Liver (tissue), 9 donors: Measurements from ENCODE around the gene SLC4A3. TPM values are rescaled to one million over a fixed set of nuclear protein-coding genes. Genes with fewer than 3 reads are reported as not detected.

Experiments used
- DNase-seq: peaks from one replicate; pipeline ENCODE4 v3.0.0-alpha.2; 2017; ENCODE audit warnings: low spot score
- H3K27ac ChIP-seq, 2 donors: one replicate each; pipeline ENCODE4 v1.7.0; 2013; ENCODE audit warnings: inconsistent platforms in 2 of 2, low read length in 2 of 2, control low read depth in 1 of 2, low read depth in 1 of 2, mild to moderate bottlenecking in 1 of 2
- H3K27me3 ChIP-seq, 4 donors: one replicate each; pipeline versions ENCODE4 v1.6.1 to v1.7.0; 2013; ENCODE audit warnings: low read length in 3 of 4, inconsistent platforms in 1 of 4, mild to moderate bottlenecking in 1 of 4, moderate library complexity in 1 of 4; ENCODE audit not compliant: control insufficient read depth in 4 of 4, insufficient read depth in 4 of 4
- H3K36me3 ChIP-seq, 4 donors: one replicate each; pipeline versions ENCODE4 v1.6.1 to v1.7.0; 2013; ENCODE audit warnings: low read length in 3 of 4, mild to moderate bottlenecking in 3 of 4, low read depth in 1 of 4, moderate library complexity in 1 of 4; ENCODE audit not compliant: control insufficient read depth in 4 of 4, insufficient read depth in 3 of 4
- H3K4me1 ChIP-seq, 4 donors: one replicate each; pipeline versions ENCODE4 v1.6.1 to v1.7.0; 2013; ENCODE audit warnings: low read length in 3 of 4, mild to moderate bottlenecking in 3 of 4, moderate library complexity in 1 of 4; ENCODE audit not compliant: control insufficient read depth in 4 of 4, insufficient read depth in 4 of 4
- H3K4me3 ChIP-seq, 3 donors: one replicate each; pipeline versions ENCODE4 v1.6.1 to v1.7.0; 2013; ENCODE audit warnings: low read length in 3 of 3, control low read depth in 1 of 3, low read depth in 1 of 3, mild to moderate bottlenecking in 1 of 3
- H3K9ac ChIP-seq, 2 donors: one replicate each; pipeline ENCODE4 v1.7.0; 2013; ENCODE audit warnings: low read length in 2 of 2, mild to moderate bottlenecking in 2 of 2, moderate library complexity in 2 of 2, control low read depth in 1 of 2, low read depth in 1 of 2
- H3K9me3 ChIP-seq, 4 donors: one replicate each; pipeline versions ENCODE4 v1.6.1 to v1.7.0; 2013; ENCODE audit warnings: low read length in 3 of 4; ENCODE audit not compliant: control insufficient read depth in 4 of 4
- EGR1 ChIP-seq, 2 donors: IDR thresholded peaks; 2 replicates each; pipeline ENCODE4 v1.6.1; 2016 to 2018; ENCODE audit warnings: antibody characterized with exemption in 2 of 2, low read depth in 2 of 2
- FOXA1 ChIP-seq: IDR thresholded peaks from 2 replicates; pipeline ENCODE4 v1.6.1; 2016; ENCODE audit warnings: antibody characterized with exemption
- FOXA2 ChIP-seq: IDR thresholded peaks from 2 replicates; pipeline ENCODE4 v1.6.1; 2016; ENCODE audit warnings: antibody characterized with exemption
- GABPA ChIP-seq, 2 donors: IDR thresholded peaks in 1 of 2; conservative IDR thresholded peaks in 1 of 2; 2 replicates each; pipeline ENCODE4 v1.6.1; 2016; ENCODE audit warnings: antibody characterized with exemption in 2 of 2, mild to moderate bottlenecking in 1 of 2, moderate library complexity in 1 of 2
- HNF4A ChIP-seq, 2 donors: conservative IDR thresholded peaks; 2 replicates each; pipeline ENCODE4 v1.6.1; 2016; ENCODE audit warnings: antibody characterized with exemption in 2 of 2, mild to moderate bottlenecking in 2 of 2
- HNF4G ChIP-seq: IDR thresholded peaks from 2 replicates; pipeline ENCODE4 v1.6.1; 2016; ENCODE audit warnings: antibody characterized with exemption
- JUND ChIP-seq, 2 donors: IDR thresholded peaks; 2 replicates each; pipeline ENCODE4 v1.6.1; 2016; ENCODE audit warnings: antibody characterized with exemption in 2 of 2
- NR2F2 ChIP-seq: IDR thresholded peaks from 2 replicates; pipeline ENCODE4 v1.6.1; 2016; ENCODE audit warnings: antibody characterized with exemption
- RAD21 ChIP-seq, 2 donors: IDR thresholded peaks; 2 replicates each; pipeline ENCODE4 v1.6.1; 2016; ENCODE audit warnings: antibody characterized with exemption in 2 of 2, mild to moderate bottlenecking in 2 of 2
- RXRA ChIP-seq, 2 donors: IDR thresholded peaks; 2 replicates each; pipeline ENCODE4 v1.6.1; 2017 to 2018; ENCODE audit warnings: antibody characterized with exemption in 2 of 2, mild to moderate bottlenecking in 1 of 2
- SP1 ChIP-seq: IDR thresholded peaks from 2 replicates; pipeline ENCODE4 v1.6.1; 2018; ENCODE audit warnings: antibody characterized with exemption, mild to moderate bottlenecking
- TAF1 ChIP-seq: conservative IDR thresholded peaks from 2 replicates; pipeline ENCODE4 v1.6.1; 2016; ENCODE audit warnings: antibody characterized with exemption, mild to moderate bottlenecking
- YY1 ChIP-seq: IDR thresholded peaks from 2 replicates; pipeline ENCODE4 v1.6.1; 2016; ENCODE audit warnings: antibody characterized with exemption, mild to moderate bottlenecking
- WGBS: extraction: QIAGEN DNeasy Blood & Tissue Kit; methylation state at CpG from one replicate; pipeline ENCODE4 v1.1.7; 2013; 5-methylcytosine and 5-hydroxymethylcytosine counted together
- polyA plus RNA-seq, 2 donors: library from polyadenylated mRNA; stranded (reverse) in 1 of 2; unstranded in 1 of 2; fragments of 200-250 nt in 1 of 2; fragments of >200 nt in 1 of 2; fragmentation: Nextera tagmentation in 1 of 2; extraction: Ambion mirVana in 1 of 2; gene quantifications; one replicate each; pipeline versions ENCODE4 v1.2.1 to v1.2.3, GENCODE V29; 2013 to 2015
- total RNA-seq, 2 donors: library from RNA; depleted of rRNA; stranded (reverse); fragments of >200 nt; gene quantifications; one replicate each; pipeline ENCODE4 v1.2.3, GENCODE V29; 2014
- TF ChIP-seq, protein P1 (sequence below): IDR thresholded peaks from 2 replicates; pipeline ENCODE4 v1.6.1; 2016; ENCODE audit warnings: antibody characterized with exemption, mild to moderate bottlenecking
- TF ChIP-seq, protein P2 (sequence below): IDR thresholded peaks from 2 replicates; pipeline ENCODE4 v1.6.1; 2016; ENCODE audit warnings: antibody characterized with exemption
- TF ChIP-seq, protein P3 (sequence below): fragments of 150-350 bp; IDR thresholded peaks from 2 replicates; pipeline ENCODE4 v1.5.1; 2017; ENCODE audit warnings: improper control_type of control experiment, low read depth, low read length; ENCODE audit not compliant: missing input control
- TF ChIP-seq, protein P4 (sequence below): IDR thresholded peaks from 2 replicates; pipeline ENCODE4 v1.6.1; 2016; ENCODE audit warnings: antibody characterized with exemption
- TF ChIP-seq, protein P5 (sequence below): IDR thresholded peaks from 2 replicates; pipeline ENCODE4 v1.6.1; 2016; ENCODE audit warnings: antibody characterized with exemption
- donor health status: healthy.
- donor health status: healthy.
- donor health status: healthy.
- donor health status: healthy.
- donor health status: healthy.

SLC4A3 gene
- total and polyA plus RNA-seq, 4 donors, result 0.08 to 0.19 (median 0.08) TPM

DNA sequence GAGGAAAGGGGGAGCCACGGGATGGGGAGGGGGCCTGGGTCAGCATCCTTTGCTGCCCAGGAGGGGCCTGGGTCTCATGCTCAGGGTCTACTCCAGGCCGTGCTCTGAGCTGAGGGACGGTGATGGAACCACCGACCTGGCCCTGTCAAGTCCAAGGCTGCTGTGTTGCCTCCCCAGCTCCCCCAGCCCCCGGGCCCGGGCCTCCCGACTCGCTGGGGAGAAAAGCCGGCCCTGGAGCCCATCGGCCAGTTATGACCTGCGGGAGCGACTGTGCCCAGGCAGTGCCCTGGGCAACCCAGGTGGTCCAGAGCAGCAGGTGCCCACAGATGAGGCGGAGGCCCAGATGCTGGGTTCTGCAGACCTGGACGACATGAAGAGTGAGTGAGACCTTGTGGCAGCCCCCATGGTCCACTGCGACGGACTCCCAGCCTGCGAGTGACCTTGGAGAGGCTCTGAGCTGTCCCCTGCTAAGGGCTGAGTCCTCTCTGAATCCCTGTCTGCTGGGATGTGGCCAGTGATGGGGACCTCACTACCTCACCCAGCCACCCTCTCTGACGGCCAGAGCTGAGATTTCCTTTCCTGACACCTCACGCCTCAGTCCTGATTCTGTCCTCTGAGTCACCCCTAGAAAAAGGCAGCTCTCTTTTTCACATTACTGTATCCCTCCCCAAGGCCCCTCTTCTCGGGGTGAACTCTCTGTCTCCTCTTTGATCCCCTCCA is 2.7 kb downstream of the SLC4A3 start (continued):
- TF ChIP-seq, protein P1, sequence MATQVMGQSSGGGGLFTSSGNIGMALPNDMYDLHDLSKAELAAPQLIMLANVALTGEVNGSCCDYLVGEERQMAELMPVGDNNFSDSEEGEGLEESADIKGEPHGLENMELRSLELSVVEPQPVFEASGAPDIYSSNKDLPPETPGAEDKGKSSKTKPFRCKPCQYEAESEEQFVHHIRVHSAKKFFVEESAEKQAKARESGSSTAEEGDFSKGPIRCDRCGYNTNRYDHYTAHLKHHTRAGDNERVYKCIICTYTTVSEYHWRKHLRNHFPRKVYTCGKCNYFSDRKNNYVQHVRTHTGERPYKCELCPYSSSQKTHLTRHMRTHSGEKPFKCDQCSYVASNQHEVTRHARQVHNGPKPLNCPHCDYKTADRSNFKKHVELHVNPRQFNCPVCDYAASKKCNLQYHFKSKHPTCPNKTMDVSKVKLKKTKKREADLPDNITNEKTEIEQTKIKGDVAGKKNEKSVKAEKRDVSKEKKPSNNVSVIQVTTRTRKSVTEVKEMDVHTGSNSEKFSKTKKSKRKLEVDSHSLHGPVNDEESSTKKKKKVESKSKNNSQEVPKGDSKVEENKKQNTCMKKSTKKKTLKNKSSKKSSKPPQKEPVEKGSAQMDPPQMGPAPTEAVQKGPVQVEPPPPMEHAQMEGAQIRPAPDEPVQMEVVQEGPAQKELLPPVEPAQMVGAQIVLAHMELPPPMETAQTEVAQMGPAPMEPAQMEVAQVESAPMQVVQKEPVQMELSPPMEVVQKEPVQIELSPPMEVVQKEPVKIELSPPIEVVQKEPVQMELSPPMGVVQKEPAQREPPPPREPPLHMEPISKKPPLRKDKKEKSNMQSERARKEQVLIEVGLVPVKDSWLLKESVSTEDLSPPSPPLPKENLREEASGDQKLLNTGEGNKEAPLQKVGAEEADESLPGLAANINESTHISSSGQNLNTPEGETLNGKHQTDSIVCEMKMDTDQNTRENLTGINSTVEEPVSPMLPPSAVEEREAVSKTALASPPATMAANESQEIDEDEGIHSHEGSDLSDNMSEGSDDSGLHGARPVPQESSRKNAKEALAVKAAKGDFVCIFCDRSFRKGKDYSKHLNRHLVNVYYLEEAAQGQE, result no peak

DNA sequence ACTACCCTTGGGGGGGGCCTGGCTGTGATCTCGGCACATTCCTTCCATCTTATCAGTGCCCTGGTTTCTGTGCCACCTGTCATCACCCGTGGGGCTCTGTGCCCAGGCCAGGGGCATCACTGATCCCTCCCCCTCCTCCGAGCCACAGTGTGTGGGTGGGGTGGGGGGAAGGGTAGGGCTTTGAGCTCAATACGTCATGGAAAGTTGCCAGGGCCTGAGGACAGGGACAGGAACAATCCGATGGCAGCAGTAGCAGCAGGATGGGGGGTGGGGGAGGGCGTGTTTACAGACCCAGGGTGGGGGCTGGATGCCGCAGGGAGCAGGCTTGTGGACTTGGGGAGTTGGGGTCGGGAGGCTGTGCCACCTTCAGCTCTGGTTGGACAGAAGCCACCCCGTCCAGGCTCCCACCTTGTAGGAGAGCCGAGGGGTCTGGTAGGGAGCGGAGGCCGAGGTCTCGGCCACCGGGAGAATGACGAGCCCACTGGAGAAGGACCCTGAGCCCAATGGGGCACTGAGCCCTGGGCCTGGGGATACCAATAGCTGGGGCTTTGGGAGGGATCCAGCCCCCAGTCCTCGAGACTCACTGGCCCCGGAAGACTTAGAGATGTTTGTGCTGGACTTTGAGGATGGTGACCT is 3.5 kb downstream of the SLC4A3 start:
- TF ChIP-seq EGR1 (IDR thresholded peaks at IDR 0.05; ENCODE audit: low read depth in 2 of 2) (no peak), NR2F2 (no peak), RAD21 (IDR thresholded peaks at IDR 0.05) (no peak), HNF4G (no peak), YY1 (no peak), SP1 (no peak), GABPA (IDR thresholded peaks at IDR 0.05 in 1 of 2, conservative IDR thresholded peaks at IDR 0.05 in 1 of 2) (no peak), TAF1 (no peak), HNF4A (conservative IDR thresholded peaks at IDR 0.05) (no peak), FOXA2 (no peak), FOXA1 (no peak), RXRA (IDR thresholded peaks at IDR 0.05) (no peak), JUND (IDR thresholded peaks at IDR 0.05) (no peak)
- TF ChIP-seq, protein P2, sequence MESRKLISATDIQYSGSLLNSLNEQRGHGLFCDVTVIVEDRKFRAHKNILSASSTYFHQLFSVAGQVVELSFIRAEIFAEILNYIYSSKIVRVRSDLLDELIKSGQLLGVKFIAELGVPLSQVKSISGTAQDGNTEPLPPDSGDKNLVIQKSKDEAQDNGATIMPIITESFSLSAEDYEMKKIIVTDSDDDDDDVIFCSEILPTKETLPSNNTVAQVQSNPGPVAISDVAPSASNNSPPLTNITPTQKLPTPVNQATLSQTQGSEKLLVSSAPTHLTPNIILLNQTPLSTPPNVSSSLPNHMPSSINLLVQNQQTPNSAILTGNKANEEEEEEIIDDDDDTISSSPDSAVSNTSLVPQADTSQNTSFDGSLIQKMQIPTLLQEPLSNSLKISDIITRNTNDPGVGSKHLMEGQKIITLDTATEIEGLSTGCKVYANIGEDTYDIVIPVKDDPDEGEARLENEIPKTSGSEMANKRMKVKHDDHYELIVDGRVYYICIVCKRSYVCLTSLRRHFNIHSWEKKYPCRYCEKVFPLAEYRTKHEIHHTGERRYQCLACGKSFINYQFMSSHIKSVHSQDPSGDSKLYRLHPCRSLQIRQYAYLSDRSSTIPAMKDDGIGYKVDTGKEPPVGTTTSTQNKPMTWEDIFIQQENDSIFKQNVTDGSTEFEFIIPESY, result no peak
- TF ChIP-seq, protein P3, sequence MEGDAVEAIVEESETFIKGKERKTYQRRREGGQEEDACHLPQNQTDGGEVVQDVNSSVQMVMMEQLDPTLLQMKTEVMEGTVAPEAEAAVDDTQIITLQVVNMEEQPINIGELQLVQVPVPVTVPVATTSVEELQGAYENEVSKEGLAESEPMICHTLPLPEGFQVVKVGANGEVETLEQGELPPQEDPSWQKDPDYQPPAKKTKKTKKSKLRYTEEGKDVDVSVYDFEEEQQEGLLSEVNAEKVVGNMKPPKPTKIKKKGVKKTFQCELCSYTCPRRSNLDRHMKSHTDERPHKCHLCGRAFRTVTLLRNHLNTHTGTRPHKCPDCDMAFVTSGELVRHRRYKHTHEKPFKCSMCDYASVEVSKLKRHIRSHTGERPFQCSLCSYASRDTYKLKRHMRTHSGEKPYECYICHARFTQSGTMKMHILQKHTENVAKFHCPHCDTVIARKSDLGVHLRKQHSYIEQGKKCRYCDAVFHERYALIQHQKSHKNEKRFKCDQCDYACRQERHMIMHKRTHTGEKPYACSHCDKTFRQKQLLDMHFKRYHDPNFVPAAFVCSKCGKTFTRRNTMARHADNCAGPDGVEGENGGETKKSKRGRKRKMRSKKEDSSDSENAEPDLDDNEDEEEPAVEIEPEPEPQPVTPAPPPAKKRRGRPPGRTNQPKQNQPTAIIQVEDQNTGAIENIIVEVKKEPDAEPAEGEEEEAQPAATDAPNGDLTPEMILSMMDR, result no peak
- TF ChIP-seq, protein P1, result no peak
- TF ChIP-seq, protein P4, sequence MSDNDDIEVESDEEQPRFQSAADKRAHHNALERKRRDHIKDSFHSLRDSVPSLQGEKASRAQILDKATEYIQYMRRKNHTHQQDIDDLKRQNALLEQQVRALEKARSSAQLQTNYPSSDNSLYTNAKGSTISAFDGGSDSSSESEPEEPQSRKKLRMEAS, result no peak
- TF ChIP-seq, protein P5, sequence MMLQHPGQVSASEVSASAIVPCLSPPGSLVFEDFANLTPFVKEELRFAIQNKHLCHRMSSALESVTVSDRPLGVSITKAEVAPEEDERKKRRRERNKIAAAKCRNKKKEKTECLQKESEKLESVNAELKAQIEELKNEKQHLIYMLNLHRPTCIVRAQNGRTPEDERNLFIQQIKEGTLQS, result no peak
- 61% methylated on average over 17 of the region's 17 CpGs for WGBS
- Histone ChIP-seq H3K4me1 (peaks cover 0 to 5% (median 4%) of the 10 kb centered on the region in 4 donors), H3K9me3 (no peaks in the 10 kb centered on the region), H3K9ac (no peak overlapping the region), H3K4me3 (no peak overlapping the region), H3K27ac (no peak overlapping the region), H3K36me3 (no peaks in the 10 kb centered on the region), H3K27me3 (no peaks in the 10 kb centered on the region)
- no peak for DNase-seq
